Endodermal cell (in vitro differentiated cells): ENCODE data around the gene SPO11. TPM values are rescaled to one million over a fixed set of nuclear protein-coding genes. Genes with fewer than 3 reads are reported as not detected.

Source experiments
- DNase-seq: peaks from one replicate; pipeline ENCODE4 v3.0.0-alpha.2; 2017
- H3K27ac ChIP-seq: 2 replicates; pipeline ENCODE4 v1.5.1; 2013; ENCODE audit warnings: mild to moderate bottlenecking, low read depth, low read length, moderate library complexity
- H3K27me3 ChIP-seq: 2 replicates; pipeline ENCODE4 v1.6.1; 2013; ENCODE audit warnings: mild to moderate bottlenecking, low read length, moderate library complexity; ENCODE audit not compliant: insufficient read depth, control insufficient read depth, poor library complexity, severe bottlenecking
- H3K36me3 ChIP-seq: 2 replicates; pipeline ENCODE4 v1.7.0; 2013; ENCODE audit warnings: mild to moderate bottlenecking, low read length, moderate library complexity; ENCODE audit not compliant: control insufficient read depth, insufficient read depth
- H3K4me1 ChIP-seq: one replicate; pipeline ENCODE4 v1.7.0; 2013; ENCODE audit warnings: low read length; ENCODE audit not compliant: control insufficient read depth, insufficient read depth
- H3K4me3 ChIP-seq: 2 replicates; pipeline ENCODE4 v1.5.1; 2013; ENCODE audit warnings: mild to moderate bottlenecking, low read length, moderate library complexity
- H3K9ac ChIP-seq: 2 replicates; pipeline ENCODE4 v1.6.1; 2013; ENCODE audit warnings: mild to moderate bottlenecking, low read length, moderate library complexity; ENCODE audit not compliant: poor library complexity, severe bottlenecking; ENCODE audit errors: extremely low read depth
- H3K9me3 ChIP-seq: 2 replicates; pipeline ENCODE4 v1.6.1; 2013; ENCODE audit warnings: mild to moderate bottlenecking, low read length, moderate library complexity; ENCODE audit not compliant: control insufficient read depth
- H3K27ac Mint-ChIP-seq: 2 replicates; pipeline ENCODE4 v1.8.0; 2020; ENCODE audit warnings: mixed read lengths
- H3K27me3 Mint-ChIP-seq: 2 replicates; pipeline ENCODE4 v1.8.0; 2021; ENCODE audit warnings: mild to moderate bottlenecking, mixed read lengths; ENCODE audit not compliant: insufficient read depth
- H3K36me3 Mint-ChIP-seq: 2 replicates; pipeline ENCODE4 v1.8.0; 2020; ENCODE audit warnings: low read depth, mixed read lengths
- H3K4me1 Mint-ChIP-seq: 2 replicates; pipeline ENCODE4 v1.8.0; 2020; ENCODE audit warnings: mixed read lengths
- H3K4me3 Mint-ChIP-seq: 2 replicates; pipeline ENCODE4 v1.8.0; 2020; ENCODE audit warnings: mild to moderate bottlenecking, moderate library complexity, mixed read lengths
- H3K9me3 Mint-ChIP-seq: 2 replicates; pipeline ENCODE4 v1.8.0; 2020; ENCODE audit warnings: mild to moderate bottlenecking, mixed read lengths
- WGBS, 2 experiments: methylation state at CpG; one replicate each; pipeline versions ENCODE4 v1.1.5 to v1.1.7; 2013; ENCODE audit warnings: missing lambda C conversion rate in 2 of 2, mixed read lengths in 1 of 2; ENCODE audit not compliant: insufficient coverage in 1 of 2, insufficient read length in 1 of 2; 5-methylcytosine and 5-hydroxymethylcytosine counted together
- total RNA-seq, 2 donors: library from RNA; stranded (reverse); fragmentation: NEBNext Ultra II Directional in 1 of 2; extraction: Animal tissue kit (Norgen Biotek cat#: 25700) in 1 of 2; gene quantifications; 2 replicates in 1 of 2; 3 replicates in 1 of 2; pipeline ENCODE4 v1.2.1, GENCODE V29; 2021
- TF ChIP-seq, protein P1 (sequence below): fragments of 200-600 bp; sonication (generic); conservative IDR thresholded peaks from 2 replicates; pipeline ENCODE4 v1.5.0; 2021; ENCODE audit warnings: antibody characterized with exemption, mild to moderate bottlenecking

SPO11 gene
- total RNA-seq, 2 donors from 2014 or later = not detected

DNA sequence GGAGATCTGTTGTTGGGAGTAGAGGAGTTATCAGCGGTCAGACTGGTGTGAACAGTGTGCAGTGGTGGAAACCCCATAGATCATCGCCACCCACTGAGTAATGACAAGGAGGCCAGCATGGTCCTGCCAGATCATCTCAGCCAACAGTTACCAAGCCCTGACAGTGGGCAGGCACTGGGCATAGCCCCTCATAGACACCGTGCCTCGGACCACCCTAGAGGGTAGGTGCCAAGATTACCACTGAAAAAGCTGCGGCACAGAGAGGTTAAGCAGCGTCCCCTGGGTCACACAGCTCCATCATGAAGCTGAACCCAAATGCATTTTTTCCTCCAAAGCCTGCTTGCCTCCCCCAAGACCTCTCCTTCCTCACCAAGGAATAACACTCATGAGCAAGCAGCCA, 41.7 kb upstream of the SPO11 start:
- Mint-ChIP-seq H3K36me3 (no peaks in the 10 kb centered on the region), H3K9me3 (no peaks in the 10 kb centered on the region), H3K27me3 (peaks cover 17% of the 10 kb centered on the region), H3K4me1 (peaks cover 11% of the 10 kb centered on the region), H3K4me3 (no peak overlapping the region), H3K27ac (no peak overlapping the region)
- Histone ChIP-seq H3K27me3 (peaks cover 5% of the 10 kb centered on the region), H3K4me3 (no peak overlapping the region), H3K9ac (no peak overlapping the region), H3K27ac (peak overlapping the region; percentile 87), H3K4me1 (no peaks in the 10 kb centered on the region), H3K36me3 (no peaks in the 10 kb centered on the region), H3K9me3 (no peaks in the 10 kb centered on the region)
- TF ChIP-seq, protein P1, sequence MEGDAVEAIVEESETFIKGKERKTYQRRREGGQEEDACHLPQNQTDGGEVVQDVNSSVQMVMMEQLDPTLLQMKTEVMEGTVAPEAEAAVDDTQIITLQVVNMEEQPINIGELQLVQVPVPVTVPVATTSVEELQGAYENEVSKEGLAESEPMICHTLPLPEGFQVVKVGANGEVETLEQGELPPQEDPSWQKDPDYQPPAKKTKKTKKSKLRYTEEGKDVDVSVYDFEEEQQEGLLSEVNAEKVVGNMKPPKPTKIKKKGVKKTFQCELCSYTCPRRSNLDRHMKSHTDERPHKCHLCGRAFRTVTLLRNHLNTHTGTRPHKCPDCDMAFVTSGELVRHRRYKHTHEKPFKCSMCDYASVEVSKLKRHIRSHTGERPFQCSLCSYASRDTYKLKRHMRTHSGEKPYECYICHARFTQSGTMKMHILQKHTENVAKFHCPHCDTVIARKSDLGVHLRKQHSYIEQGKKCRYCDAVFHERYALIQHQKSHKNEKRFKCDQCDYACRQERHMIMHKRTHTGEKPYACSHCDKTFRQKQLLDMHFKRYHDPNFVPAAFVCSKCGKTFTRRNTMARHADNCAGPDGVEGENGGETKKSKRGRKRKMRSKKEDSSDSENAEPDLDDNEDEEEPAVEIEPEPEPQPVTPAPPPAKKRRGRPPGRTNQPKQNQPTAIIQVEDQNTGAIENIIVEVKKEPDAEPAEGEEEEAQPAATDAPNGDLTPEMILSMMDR = no peak
- DNase-seq = no peak
- WGBS, 2 experiments = 88 to 93% methylated on average over 6 of the region's 6 CpGs

DNA sequence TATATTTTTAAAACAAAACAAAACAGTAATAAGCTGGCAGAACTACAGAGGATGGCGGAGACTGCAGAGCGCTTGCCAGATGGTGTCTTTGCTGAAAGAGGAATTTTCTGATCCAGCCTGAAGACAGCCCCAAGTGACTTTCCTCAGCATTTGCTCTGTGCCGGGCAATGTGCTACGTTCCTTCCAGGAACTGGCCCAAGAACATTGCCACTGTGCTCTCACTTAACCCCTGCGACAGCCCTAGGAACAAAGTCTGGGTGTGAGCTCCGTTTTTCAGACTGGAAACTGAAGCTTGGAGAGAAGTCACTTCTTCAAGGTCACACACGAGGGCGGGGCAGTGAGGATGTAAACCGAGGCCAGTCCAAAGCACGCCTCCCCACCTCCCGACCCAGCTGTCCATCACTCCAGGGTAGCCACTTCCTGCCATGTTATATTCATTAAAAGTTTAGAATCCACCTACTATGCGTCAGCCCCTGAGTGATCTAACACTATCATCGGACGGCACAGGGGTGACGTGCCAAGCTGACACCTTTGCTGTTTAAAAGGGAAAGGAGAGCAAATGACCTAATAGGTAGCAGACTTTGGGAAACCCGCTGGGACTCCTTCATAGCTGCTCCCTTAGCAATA, 40.8 kb upstream of the SPO11 start:
- H3K9me3 Mint-ChIP-seq = no peaks in the 10 kb centered on the region
- Histone ChIP-seq H3K27me3 (peaks cover 5% of the 10 kb centered on the region), H3K4me3 (no peak overlapping the region), H3K9me3 (no peaks in the 10 kb centered on the region), H3K36me3 (no peaks in the 10 kb centered on the region), H3K4me1 (no peaks in the 10 kb centered on the region), H3K27ac (peak overlapping the region; percentile 86), H3K9ac (no peak overlapping the region)
- no peak overlapping the region for H3K27ac Mint-ChIP-seq
- peaks cover 11% of the 10 kb centered on the region for H3K4me1 Mint-ChIP-seq
- H3K4me3 Mint-ChIP-seq = no peak overlapping the region
- TF ChIP-seq, protein P1 = no peak
- H3K36me3 Mint-ChIP-seq = no peaks in the 10 kb centered on the region
- H3K27me3 Mint-ChIP-seq = peaks cover 15% of the 10 kb centered on the region
- no peak for DNase-seq
- WGBS, 2 experiments = 84% methylated on average over 12 to 16 of the region's 16 CpGs

DNA sequence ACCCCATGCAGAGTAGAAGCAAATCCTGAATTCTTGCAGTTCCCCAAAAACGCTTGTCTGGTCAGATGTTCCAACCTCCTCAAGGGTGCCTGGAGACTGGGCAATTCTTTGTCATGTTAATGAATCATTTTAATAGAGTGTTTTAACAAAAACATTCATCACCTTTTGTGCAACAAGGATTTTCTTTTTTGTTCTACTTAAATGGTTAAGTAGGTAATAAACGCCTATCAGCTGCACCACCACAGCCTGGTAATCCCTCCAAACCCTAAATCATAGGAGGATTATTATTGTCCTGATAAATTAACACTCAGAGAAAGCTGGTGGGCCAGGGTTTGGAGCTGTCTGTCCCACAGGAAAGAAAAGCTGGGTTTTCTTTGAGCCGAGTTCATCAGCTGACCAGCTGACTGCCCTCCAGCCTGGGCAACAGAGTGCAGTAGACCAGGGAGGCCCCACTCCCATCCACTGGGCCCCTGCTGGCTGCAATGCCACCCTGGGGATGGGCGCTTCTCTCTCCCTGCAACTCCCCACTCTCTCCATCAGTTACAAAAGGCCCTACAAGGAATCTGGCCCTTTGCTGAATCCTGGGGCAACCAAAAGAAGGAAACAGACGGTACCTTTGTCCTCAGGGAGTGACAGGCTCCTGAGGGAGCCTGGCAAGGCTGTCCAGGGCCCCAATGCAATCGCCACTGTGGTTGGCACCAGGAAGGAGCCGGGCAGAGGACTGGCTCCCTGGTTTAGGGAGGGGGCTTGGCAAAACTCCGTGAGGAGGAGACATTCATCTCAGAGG, 40.0 kb upstream of the SPO11 start:
- Histone ChIP-seq H3K36me3 (no peaks in the 10 kb centered on the region), H3K4me3 (no peak overlapping the region), H3K4me1 (peaks cover 4% of the 10 kb centered on the region), H3K9ac (no peak overlapping the region), H3K27me3 (peaks cover 5% of the 10 kb centered on the region), H3K27ac (peak overlapping the region; percentile 86), H3K9me3 (no peaks in the 10 kb centered on the region)
- H3K9me3 Mint-ChIP-seq = no peaks in the 10 kb centered on the region
- TF ChIP-seq, protein P1 = no peak
- H3K36me3 Mint-ChIP-seq = no peaks in the 10 kb centered on the region
- WGBS, 2 experiments = 50 to 84% methylated on average over 3 to 7 of the region's 8 CpGs
- H3K4me1 Mint-ChIP-seq = peaks cover 16% of the 10 kb centered on the region
- DNase-seq = no peak
- H3K4me3 Mint-ChIP-seq = no peak overlapping the region
- peaks cover 14% of the 10 kb centered on the region for H3K27me3 Mint-ChIP-seq
- no peak overlapping the region for H3K27ac Mint-ChIP-seq
